Gastroesophageal sphincter (tissue), 4 donors: ENCODE measurements around the gene UPB1. TPM values are rescaled to one million over a fixed set of nuclear protein-coding genes. Genes with fewer than 3 reads are reported as not detected.
"Not testable (repeated sequence)": the region's sequence is repeated elsewhere in the genome, so short reads cannot be mapped to it uniquely, and the experiment has no call there.

Experiments used
- ATAC-seq: fragments of 150-250 bp; one replicate; pipeline ENCODE4 v1.9.1; 2016; ENCODE audit warnings: mild to moderate bottlenecking, moderate library complexity
- H3K27ac ChIP-seq, 4 donors: fragments of 200-600 bp; sonication (generic) in 3 of 4; 1 replicate in 3 of 4; 2 replicates in 1 of 4; pipeline ENCODE4 v1.5.1; 2016 to 2019
- H3K27me3 ChIP-seq: fragments of 200-600 bp; sonication (generic); one replicate; pipeline ENCODE4 v1.5.1; 2019
- H3K36me3 ChIP-seq, 2 donors: fragments of 200-600 bp; sonication (generic); one replicate each; pipeline ENCODE4 v1.5.1; 2019; ENCODE audit warnings: control low read depth in 1 of 2
- H3K4me1 ChIP-seq, 3 donors: fragments of 200-600 bp; sonication (generic); 1 replicate in 2 of 3; 2 replicates in 1 of 3; pipeline ENCODE4 v1.5.1; 2016 to 2019; ENCODE audit warnings: control low read depth in 2 of 3
- H3K4me3 ChIP-seq, 2 donors: fragments of 200-600 bp; sonication (generic); one replicate each; pipeline ENCODE4 v1.5.1; 2019; ENCODE audit warnings: mild to moderate bottlenecking in 1 of 2, moderate library complexity in 1 of 2
- H3K9me3 ChIP-seq, 3 donors: fragments of 200-600 bp; sonication (generic); one replicate each; pipeline ENCODE4 v1.5.1; 2017 to 2019; ENCODE audit warnings: control low read depth in 2 of 3
- CTCF ChIP-seq, 4 experiments: fragments of 200-600 bp in 2 of 4; fragments of 450-650 bp in 2 of 4; sonication (generic) in 1 of 4; IDR thresholded peaks; one replicate each; pipeline ENCODE4 v1.5.1; 2017 to 2019; ENCODE audit warnings: antibody characterized with exemption in 4 of 4, mild to moderate bottlenecking in 2 of 4, moderate library complexity in 2 of 4
- EP300 ChIP-seq: sonication (generic); formaldehyde crosslinking; IDR thresholded peaks from one replicate; pipeline ENCODE4 v1.6.1; 2017; ENCODE audit warnings: antibody characterized with exemption, mild to moderate bottlenecking
- POLR2A ChIP-seq, 2 donors: fragments of 450-650 bp; IDR thresholded peaks; one replicate each; pipeline ENCODE4 v1.6.1; 2017; ENCODE audit warnings: antibody characterized with exemption in 2 of 2, mild to moderate bottlenecking in 2 of 2, moderate library complexity in 1 of 2
- POLR2AphosphoS5 ChIP-seq: sonication (generic); formaldehyde crosslinking; IDR thresholded peaks from one replicate; pipeline ENCODE4 v1.6.1; 2017; ENCODE audit warnings: antibody characterized with exemption
- WGBS, 2 donors: methylation state at CpG; one replicate each; pipeline ENCODE4 v1.1.5; 2018; ENCODE audit warnings: low coverage in 1 of 2; 5-methylcytosine and 5-hydroxymethylcytosine counted together
- total RNA-seq, 4 donors: library from RNA; depleted of rRNA; stranded (reverse); fragments of >200 nt; gene quantifications; one replicate each; pipeline ENCODE4 v1.1.0, GENCODE V29; 2016

The UPB1 gene
- total RNA-seq, 4 donors from 2014 or later = 0.13 to 0.93 (median 0.50) TPM; not detected in 1

GRCh38 chr22:24485608-24486007 lies 9.5 kb upstream of the UPB1 start:
- Histone ChIP-seq H3K9me3 (no peaks in the 10 kb centered on the region), H3K27me3 (no peaks in the 10 kb centered on the region), H3K27ac (no peak overlapping the region), H3K36me3 (no peaks in the 10 kb centered on the region), H3K4me3 (no peak overlapping the region), H3K4me1 (peaks cover 0 to 15% (median 8%) of the 10 kb centered on the region in 3 donors)
- TF ChIP-seq POLR2A (IDR thresholded peaks at IDR 0.05) = no peak
- TF ChIP-seq CTCF (IDR thresholded peaks at IDR 0.05) = peak in 2 of 4 experiments; percentile 10 to 27
- no peak for TF ChIP-seq EP300
- TF ChIP-seq POLR2AphosphoS5 = no peak
- ATAC-seq = no peak
- 54 to 60% methylated on average over 3 of the region's 3 CpGs for WGBS, 2 donors

DNA sequence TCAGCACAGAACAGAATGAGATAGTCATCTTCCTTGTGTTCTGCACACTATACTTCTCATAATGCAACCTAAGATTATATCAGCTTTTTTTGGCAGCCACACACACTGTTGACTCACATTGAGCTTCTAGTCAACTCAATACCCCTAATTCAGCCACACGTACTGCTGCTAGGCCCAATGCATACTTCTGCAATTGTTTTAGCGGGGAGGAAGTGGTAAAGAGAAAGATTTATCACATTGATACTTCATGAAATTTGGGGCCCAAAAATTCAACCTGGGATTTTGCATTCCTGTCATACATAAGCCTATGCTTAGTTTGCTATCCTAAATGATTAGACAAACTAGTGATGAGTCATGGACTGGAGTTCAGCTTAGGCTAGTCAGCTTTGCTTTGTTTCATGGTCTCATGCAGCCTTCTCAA lies 8.6 kb upstream of the UPB1 start:
- ATAC-seq = no peak
- no peak for TF ChIP-seq POLR2A (IDR thresholded peaks at IDR 0.05)
- no peak for TF ChIP-seq EP300
- TF ChIP-seq CTCF (IDR thresholded peaks at IDR 0.05) = no peak
- TF ChIP-seq POLR2AphosphoS5 = no peak
- 72% methylated on average over 2 of the region's 2 CpGs; no CpG with 5 or more reads in 1 of the 2 donors for WGBS, 2 donors

DNA sequence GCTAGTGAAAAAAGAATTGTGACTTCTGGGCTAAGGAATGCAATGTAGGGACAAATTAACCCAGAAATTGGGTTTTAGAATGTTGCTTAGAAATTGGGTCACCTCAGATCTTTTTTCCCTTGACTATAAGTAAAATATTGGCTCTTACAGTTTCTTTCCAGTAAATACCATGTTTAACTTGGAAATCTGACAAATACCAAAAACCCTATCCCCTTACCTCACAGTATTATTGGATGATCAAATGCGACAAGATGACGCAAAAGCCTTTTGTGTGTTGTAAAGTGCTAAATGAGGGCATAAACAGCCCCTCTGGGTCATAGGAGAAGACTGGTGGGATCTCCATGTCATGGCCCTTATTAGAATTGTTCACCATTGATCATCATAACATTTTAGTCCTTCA lies 6.1 kb upstream of the UPB1 start:
- 63 to 100% methylated on average over 1 to 2 of the region's 2 CpGs for WGBS, 2 donors
- ATAC-seq = no peak

More for the DNA sequence above, 8.6 kb upstream of the UPB1 start:
- H3K9me3 ChIP-seq = no peaks in the 10 kb centered on the region
- no peaks in the 10 kb centered on the region for H3K36me3 ChIP-seq
- H3K4me3 ChIP-seq = no peak overlapping the region
- no peak overlapping the region for H3K27ac ChIP-seq
- H3K4me1 ChIP-seq = peaks cover 0 to 15% (median 8%) of the 10 kb centered on the region in 3 donors
- no peaks in the 10 kb centered on the region for H3K27me3 ChIP-seq

GRCh38 chr22:24489434-24489833 lies 5.7 kb upstream of the UPB1 start:
- H3K9me3 ChIP-seq, H3K4me1 ChIP-seq, H3K27ac ChIP-seq, H3K4me3 ChIP-seq, ATAC-seq, H3K36me3 ChIP-seq: not testable (repeated sequence)
- 83 to 100% methylated on average over 1 of the region's 1 CpG for WGBS, 2 donors
- H3K27me3 ChIP-seq = peaks cover 14% of the 10 kb centered on the region

More for the DNA sequence above, 6.1 kb upstream of the UPB1 start:
- Histone ChIP-seq H3K9me3 (no peaks in the 10 kb centered on the region), H3K36me3 (no peaks in the 10 kb centered on the region), H3K4me3 (no peak overlapping the region), H3K4me1 (peaks cover 0 to under 1% (median 0%) of the 10 kb centered on the region in 3 donors), H3K27ac (no peak overlapping the region), H3K27me3 (peaks cover 10% of the 10 kb centered on the region)
- no peak for TF ChIP-seq CTCF (IDR thresholded peaks at IDR 0.05)

GRCh38 chr22:24492391-24492790 lies 2.7 kb upstream of the UPB1 start:
- H3K27ac ChIP-seq = no peak overlapping the region
- H3K36me3 ChIP-seq = no peaks in the 10 kb centered on the region
- TF ChIP-seq EP300 (no peak), POLR2A (IDR thresholded peaks at IDR 0.05) (no peak), POLR2AphosphoS5 (no peak), CTCF (IDR thresholded peaks at IDR 0.05) (no peak)
- WGBS, 2 donors = 94% methylated on average over 3 of the region's 3 CpGs
- H3K27me3 ChIP-seq = peaks cover 26% of the 10 kb centered on the region
- peaks cover 0 to 11% (median 7%) of the 10 kb centered on the region in 3 donors for H3K4me1 ChIP-seq
- ATAC-seq = no peak
- no peaks in the 10 kb centered on the region for H3K9me3 ChIP-seq
- no peak overlapping the region for H3K4me3 ChIP-seq
